Stimulated activated CD8-positive, alpha-beta memory T cell treated with anti-CD3 and anti-CD28 coated beads, Interleukin-7, amount 100 ng/mL, for 1 hour (primary cell): ENCODE data around the gene MAP3K21.

Experiments
- DNase-seq, 2 donors: peaks; one replicate each; pipeline ENCODE4 v3.0.0-alpha.2; 2020; ENCODE audit warnings: low read depth in 2 of 2

MAP3K21 gene

DNA sequence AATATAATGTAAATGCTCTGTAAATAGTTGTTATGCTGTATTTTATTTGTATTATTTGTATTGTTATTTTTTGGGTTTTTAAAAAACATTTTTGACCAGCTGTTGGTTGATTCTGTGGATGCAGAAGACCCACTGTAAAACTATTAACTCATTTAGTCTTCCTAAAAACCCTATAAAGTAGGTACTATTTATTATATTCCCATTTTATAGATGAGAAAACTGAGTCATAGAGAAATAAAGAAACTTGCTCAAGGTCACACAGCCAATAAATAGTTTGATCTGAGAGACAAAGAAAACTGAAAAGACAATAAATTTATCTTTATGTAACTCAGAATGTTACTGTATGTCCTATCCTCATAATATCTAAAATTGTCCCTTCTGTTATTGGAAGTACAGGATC lies 1.2 kb upstream of the MAP3K21 start:
- no peak for DNase-seq

DNA sequence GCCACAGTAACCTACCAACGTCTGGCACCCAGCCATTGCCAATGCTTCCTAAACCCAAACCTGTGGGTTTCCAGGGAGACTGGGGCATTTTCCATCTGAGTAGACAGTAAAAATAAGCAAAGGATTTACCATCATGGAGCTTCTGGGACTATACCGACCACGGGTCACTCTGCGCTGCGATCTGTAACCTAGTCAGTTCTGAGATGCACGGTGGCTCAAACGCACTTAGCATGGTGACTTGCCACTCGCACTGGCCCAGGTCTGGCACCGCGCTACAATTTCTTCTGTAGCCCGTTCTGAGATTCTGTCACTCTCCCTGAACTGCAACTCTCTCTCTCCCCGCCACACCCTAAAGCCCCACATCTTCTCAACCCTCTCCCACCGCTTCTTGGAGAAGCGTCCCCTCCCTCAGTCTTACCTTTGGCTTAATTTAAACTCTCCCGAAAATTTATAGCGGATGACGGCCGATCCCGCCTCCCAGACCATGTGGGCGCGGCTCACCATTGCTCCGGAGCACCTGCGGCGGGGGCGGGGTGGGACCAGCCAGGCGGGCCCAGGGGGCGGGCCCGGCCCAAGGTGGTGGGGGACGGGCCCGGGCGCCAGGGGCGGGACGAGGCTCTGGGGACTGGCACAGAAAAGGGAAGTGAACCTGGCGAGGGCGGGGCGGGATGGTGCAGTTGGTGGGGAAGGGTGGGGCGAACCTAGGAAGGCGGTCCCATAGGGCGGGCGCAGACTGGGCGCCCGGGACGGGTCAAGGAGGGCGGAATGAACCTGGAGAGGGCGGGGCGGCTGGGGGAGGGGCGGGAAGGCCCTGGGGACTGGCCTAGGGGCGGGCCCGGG lies 493 bp upstream of the MAP3K21 start:
- DNase-seq, result peak; percentile 65 to 66

DNA sequence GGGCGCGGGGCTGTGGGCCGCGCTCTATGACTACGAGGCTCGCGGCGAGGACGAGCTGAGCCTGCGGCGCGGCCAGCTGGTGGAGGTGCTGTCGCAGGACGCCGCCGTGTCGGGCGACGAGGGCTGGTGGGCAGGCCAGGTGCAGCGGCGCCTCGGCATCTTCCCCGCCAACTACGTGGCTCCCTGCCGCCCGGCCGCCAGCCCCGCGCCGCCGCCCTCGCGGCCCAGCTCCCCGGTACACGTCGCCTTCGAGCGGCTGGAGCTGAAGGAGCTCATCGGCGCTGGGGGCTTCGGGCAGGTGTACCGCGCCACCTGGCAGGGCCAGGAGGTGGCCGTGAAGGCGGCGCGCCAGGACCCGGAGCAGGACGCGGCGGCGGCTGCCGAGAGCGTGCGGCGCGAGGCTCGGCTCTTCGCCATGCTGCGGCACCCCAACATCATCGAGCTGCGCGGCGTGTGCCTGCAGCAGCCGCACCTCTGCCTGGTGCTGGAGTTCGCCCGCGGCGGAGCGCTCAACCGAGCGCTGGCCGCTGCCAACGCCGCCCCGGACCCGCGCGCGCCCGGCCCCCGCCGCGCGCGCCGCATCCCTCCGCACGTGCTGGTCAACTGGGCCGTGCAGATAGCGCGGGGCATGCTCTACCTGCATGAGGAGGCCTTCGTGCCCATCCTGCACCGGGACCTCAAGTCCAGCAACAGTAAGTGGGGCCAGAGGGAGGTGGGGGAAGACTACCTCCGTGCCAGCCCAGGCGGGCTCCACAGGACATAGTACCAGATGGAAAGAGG lies 808 bp downstream of the MAP3K21 start:
- no peak for DNase-seq

DNA sequence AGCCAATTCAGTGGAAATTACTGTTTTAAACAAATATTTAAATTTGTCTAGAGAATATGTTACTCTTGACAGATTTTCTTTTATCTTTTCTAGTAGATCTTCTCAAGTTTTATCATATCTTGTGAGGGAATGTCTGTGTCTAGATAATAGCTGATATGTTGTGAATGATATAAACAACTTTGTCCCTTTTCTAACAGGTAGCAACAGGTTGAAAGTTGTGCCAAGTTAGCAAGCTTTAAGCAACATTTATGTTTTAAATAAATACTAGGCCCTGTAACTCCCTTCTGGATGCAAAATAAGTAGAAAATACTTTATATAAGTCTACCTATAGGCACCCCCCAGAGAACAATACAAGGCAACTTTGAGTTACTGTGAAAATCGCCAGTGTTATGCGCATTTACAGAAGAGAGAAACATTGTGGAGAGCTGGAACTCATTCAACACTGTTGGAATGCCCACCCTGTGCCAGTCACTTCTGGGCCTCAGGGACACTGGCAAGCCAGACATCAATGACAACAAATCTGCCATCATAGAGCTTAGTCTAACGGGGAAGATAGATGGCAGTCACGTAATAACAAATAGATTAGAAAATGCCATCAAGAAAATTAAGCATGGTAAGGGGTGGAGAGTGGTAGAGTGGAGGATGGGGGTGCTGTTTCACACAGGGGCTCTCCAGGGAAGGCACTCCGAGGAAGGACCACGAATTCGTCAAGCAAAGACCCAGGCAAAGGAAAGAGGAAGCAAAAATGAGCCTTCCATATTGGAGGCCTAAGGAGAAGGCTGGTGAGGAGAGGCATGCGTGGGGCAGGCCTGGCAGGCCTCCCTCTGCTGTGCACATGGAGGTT lies 4.4 kb downstream of the MAP3K21 start:
- DNase-seq, result no peak

DNA sequence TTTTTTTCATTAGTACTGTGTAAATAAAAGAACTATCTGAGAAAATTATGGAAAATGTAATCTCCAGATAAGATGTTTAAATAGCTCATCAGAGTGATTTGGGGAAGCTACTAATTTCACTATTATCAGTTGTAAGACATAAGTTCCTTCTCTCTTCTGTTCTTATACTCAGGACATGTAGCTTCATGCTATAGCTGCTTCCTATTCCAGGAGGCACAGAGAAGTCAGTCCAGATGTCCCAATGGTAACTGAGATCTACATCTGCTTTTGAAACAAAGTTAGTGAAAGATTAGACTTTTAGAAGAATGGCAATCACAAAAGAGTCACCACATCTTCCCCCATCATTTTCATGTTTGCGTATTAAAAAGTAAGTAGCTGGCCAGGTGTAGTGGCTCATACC lies 5.6 kb downstream of the MAP3K21 start:
- no peak for DNase-seq

DNA sequence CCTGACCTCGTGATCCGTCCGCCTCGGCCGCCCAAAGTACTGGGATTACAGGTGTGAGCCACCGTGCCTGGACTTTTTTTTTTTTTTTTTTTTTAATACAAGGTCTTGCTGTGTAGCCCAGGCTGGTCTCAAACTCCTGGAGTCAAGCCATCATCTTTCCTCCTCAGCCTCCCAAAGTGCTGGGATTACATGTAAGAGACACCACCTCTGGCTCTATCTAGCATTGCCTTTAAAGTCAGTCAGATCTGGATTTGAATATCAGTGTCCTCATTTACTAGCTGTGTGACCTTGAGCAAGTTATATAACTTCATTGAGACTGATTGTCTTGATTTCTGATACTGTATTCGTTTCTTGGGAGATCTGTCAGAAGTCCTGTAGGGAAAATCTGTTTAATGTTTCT lies 6.6 kb downstream of the MAP3K21 start:
- no peak for DNase-seq

DNA sequence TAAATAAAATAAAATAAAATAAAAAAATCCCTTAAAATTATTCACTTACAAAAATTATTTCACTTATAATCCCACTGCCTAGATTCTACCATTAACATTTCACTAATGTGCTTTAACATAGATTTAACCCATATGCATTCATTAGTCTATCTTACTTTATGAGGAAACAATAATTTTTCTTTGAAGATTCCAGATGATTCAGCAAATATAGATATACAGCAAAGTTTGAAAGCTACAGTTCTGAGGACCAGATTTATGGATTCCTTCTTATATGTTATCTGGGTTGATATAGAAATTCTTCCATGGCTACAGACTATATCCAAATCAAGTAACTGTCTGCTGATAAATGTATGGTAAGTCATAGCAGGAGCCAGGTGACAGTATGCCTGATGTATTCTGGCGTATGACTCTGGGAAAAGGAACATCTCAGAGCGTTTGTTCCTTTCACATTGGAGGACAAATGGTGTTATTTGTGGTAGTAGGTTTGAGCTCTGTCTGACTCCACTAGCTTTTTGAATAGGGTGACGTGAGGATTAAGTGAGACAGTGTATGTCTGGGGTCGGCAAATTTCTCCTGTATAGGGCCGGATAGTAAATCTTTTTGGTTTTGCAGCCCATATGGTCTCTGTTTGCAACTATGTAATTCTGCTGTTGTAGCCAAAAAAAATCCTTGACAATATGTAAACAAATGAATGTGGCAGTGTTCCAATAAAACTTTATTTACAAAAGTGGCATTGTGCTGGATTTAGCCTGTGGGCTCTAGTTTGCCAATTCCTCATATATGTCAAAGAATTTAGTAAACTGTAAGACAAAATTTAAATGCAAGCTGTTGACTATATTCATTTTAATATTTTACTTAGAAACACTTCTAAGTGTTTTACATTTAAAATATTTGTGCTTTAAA lies 9.3 kb downstream of the MAP3K21 start:
- DNase-seq, result no peak

DNA sequence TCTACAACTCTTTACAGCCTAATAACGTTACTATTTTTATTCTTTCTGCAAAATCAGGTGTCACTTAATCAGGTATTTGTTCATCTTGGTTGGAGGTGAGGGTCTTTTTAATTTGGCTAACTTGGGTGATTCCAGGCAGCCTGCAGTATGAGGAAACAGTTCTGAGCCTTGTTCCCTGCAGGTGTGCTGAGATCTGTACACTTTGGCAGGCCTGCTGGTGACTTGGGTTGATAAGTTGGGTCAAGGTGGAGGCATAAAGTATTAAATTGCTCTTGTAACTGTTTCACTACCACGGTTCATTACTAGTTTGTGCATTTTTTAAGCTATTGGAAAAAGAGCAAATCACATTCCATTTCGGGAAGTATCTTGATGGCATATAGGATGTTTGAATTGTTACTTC lies 10.0 kb downstream of the MAP3K21 start:
- DNase-seq, result no peak

DNA sequence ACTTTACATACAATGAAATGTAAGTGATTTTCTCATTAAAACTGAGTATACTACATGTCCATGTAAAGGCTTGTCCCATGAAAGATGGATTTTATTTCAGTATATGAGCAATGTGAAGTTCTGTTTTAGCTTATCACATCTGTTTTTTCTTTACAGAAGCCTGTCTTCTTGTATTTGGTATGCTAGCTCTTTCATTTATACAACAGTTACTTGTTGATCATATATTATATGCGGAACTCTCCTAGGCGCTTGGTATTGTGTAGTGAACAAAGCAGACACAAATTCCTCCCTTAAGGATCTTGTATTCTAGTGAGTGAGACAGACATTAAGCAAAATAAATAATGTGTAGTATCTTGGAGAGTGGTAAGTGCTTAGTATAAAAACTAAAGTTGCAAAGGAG lies 10.6 kb downstream of the MAP3K21 start:
- DNase-seq, result no peak

DNA sequence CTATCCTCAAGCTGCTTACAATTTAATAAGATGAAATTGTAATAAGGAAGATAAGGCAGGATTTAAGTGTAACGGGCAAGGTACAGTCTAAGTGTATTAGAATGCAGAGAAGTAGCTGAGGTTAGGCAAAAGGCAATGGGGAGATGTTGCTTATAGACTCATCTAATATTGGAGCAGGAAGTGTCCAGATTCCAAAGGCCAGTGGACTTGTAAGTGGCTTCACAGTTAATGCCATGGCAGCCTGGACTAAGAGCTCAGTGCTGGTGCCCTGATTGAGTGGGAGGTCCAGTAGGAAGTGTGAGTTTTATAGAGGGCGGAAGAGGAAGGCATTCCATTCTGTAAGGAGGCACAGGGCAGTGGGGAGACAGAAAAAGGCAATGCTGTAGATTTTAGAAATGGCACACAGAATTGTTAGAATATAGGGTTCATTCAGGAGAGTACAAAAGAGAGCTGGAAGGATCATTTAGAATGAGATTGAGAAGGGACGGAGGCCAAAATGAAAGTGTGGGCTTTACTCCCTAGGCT lies 12.6 kb downstream of the MAP3K21 start:
- DNase-seq, result no peak

DNA sequence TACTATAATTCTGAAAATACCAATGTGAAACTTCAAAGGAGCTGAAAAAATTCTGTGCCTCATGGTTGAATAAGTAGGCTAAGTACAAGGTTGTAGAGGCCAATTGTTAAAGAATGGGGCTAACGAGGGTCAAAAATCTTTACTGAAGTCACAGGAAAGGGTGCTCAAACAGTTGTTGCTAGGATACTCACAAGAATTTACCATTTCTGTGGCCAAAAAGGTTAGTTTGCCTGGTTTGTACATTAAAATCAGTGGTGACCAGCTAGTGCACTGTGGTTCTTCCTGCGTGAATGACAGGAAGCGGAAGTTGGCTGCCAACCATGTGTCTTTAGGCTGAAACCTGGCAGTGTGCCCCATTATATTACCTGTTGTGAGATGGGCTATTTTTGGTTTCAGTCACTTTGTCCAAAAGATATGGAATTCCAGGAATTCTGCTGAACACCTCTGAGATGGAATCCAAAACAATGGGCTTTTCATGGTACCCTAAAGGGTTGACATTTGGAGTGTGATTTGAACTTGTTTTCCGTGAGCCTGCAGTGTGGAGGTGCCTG lies 13.5 kb downstream of the MAP3K21 start:
- DNase-seq, result no peak

DNA sequence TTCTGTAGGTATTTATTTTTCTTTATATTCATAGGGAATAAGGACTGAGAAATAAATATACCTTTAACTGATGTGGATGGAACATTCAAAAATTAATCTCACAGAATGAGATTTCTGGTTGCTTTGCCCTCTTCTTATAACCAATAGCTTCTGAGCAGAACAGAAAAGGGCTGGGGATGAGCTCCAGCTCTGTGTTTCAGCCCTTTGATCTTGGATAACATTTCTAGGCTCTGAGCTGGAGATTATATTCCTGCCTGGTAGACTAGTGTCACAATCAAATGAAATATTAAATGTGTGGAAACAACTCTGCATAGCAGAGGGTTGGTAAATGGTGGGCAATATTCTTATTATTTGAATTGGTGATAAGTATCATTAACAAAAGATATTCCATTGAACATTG lies 14.6 kb downstream of the MAP3K21 start:
- DNase-seq, result no peak

DNA sequence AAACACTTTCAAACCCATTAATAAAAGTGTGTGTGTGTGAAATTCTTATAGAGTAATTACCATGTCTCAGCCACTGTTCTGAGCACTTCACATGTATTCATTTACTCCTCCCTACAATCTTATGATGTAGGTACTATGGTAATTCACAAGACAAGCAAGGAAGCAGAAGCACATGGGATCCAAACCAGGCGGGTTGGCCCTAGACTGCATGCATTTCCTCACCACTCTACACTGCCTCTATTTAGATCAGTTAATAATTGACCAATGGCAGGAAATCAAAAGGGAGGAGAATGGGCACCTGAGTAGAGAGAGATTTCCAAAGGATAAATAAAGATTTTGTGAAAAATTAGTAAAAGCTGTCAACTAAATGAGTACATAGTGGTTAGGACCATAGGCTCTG lies 15.7 kb downstream of the MAP3K21 start:
- no peak for DNase-seq

DNA sequence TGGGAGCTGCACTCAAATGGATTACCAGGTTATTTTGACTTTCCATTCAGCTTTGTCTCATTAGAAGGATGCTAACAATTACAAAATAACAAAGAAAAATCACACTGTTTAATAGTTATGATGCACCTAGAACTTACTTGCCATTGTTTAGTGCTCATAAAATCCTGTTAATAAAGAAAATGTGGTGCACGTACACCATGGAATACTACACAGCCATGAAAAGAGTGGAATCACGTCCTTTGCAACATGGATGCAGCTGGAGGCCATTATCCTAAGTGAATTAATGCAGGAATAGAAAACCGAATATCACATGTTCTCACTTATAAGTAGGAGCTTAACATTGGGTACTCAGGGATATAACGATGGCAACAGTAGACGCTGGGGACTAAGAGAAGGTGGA lies 19.8 kb downstream of the MAP3K21 start:
- DNase-seq, result no peak

DNA sequence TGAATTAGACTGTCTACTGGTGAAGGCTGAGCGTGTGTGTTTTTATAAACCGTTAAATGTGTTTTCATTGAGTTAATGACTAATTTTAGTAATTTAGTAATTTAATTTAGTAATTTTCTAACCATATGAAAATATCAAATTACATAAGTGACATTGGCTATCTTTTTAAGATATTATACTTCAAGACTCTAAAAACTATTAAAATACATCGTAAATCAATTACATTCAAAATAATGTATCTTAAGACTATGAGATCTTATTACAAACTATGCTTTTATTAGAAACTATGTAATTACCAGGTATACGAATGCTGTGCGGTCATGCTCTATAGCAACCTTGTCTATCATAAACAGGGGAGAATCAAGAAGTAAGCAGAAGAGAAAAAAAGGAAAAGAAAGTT lies 21.6 kb downstream of the MAP3K21 start:
- no peak for DNase-seq

DNA sequence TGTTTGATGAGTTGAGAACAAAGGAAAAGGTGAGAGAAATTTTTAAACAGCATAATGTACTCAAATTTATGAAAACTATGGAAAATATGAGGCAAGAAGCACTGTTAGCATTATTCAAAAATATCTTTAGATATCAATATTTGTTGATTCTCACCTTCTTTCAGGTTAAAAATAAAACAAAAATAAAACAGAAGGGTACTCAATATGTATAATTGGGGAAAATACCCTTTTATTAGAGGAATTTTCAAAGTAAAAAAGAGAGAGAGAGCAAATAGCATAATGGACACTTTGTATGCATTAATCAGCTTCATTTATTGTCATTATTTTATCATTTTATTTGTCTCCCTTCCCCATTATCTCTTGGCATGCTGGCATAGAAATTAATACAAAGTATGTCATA lies 27.5 kb downstream of the MAP3K21 start:
- DNase-seq, result no peak

DNA sequence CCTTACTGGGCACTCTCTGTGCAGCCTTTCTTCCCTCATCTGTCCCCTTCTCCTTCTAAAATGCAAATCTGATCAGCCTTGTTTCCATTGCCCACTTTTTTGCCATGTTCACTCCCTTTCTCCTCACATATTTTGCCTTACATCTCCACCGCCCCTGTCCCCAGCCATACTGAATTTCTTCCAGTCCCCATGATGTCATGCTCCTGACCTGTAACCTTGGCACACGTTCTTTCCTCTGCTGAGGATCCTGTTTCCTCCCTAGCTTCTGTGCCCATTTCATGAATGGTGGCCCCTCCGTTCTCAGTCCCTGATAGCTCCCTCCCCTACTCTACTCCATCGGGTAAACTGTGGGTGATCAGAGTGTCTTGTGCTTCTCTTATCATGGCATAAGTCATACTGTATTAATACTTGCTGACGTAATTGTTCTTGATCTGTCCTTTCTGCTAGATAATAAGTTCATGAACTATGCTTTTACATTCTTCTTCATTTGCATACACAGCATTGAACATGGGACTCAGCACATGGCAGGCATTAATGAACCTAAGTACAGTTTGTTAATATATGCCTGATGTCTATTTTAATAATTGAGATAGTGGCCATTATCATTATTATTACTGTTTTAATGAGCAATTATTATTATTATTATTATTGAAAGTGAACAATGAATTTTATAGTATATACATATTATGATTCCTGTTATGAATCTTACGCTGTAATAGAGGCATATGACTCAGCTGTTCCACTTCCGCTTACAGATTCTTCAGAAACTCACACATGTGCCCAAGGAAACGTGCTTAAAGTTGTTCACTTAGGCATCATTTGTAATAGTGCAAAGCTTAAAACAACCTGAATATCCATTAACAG lies 28.5 kb downstream of the MAP3K21 start:
- DNase-seq, result no peak

DNA sequence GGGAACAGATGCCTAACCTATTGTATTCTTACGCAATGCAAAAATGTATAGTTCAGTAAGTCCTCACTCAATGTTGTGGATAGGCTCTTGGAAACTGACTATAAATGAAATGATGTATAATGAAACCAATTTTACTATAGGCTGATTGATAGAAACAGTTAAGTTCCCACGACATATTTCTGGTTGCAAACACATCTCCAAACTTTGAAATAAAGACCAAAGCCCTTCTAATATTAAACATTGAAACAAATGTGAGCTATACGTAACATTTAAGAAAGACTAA lies 29.1 kb downstream of the MAP3K21 start:
- DNase-seq, result no peak

DNA sequence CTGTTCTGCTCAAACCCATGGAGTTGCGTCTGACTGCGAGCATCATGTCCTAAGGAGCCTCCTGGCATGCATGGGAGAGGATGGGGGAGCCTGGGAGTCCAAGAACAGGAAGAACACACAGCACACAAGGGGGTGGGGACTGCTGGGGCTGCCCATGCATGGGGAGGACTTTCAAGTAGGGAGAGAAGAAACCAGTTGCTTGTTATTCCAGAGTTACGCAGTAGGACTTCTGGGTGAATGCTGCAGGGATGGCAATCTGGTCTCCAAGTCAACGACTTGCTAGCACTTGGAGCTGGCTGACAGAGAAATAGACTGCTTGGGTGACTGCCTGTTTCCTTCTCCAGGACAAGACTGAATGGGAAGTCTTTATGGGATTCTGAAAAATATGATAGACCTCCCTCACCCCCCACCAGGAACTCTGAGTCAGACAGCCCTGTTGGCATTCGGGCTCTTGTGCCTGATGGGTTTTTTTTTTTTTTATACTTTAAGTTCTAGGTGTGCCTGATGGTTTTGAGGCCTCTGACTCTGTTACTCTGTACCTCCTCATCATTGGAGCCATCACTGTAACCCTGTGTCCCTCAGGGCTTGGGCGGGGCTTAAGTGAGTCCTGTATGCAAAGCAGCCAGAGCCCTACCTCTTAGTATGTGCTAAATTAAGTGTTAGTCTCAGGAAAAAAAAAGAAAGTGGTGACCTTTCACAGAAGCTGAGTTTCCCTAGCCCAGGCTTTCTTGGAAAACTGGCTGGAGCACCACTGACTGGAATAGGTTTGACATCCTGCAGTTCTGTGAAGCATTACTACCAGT lies 30.3 kb downstream of the MAP3K21 start:
- DNase-seq, result no peak
